GM21360 (cell line): ENCODE measurements around the gene POLE.

Experiments used
- ATAC-seq: cut with Tn5 transposase; IDR thresholded peaks from one replicate; pipeline ENCODE4 v1.9.1; 2021; ENCODE audit warnings: mild to moderate bottlenecking, moderate library complexity; ENCODE audit not compliant: unreplicated experiment

POLE gene

GRCh38 chr12:132658149-132658894 is 28.8 kb downstream of the POLE start:
- ATAC-seq, result no peak

- no peak for ATAC-seq
Observed at GRCh38 chr12:132657004-132657727, 30.0 kb downstream of the POLE start.

GRCh38 chr12:132653567-132654290 is 33.4 kb downstream of the POLE start:
- ATAC-seq, result no peak

GRCh38 chr12:132651444-132652100 is 35.6 kb downstream of the POLE start:
- no peak for ATAC-seq

GRCh38 chr12:132649226-132649945 is 37.8 kb downstream of the POLE start:
- ATAC-seq, result no peak

- no peak for ATAC-seq
Observed at GRCh38 chr12:132648616-132649225, 38.4 kb downstream of the POLE start.

GRCh38 chr12:132647858-132648257 is 39.3 kb downstream of the POLE start:
- ATAC-seq, result no peak

GRCh38 chr12:132646850-132647249 is 40.3 kb downstream of the POLE start:
- ATAC-seq, result no peak

- ATAC-seq, result no peak
Observed at GRCh38 chr12:132642846-132643835, 44.0 kb downstream of the POLE start.

GRCh38 chr12:132641811-132642650 is 45.1 kb downstream of the POLE start:
- no peak for ATAC-seq

- no peak for ATAC-seq
Observed at GRCh38 chr12:132640936-132641335, 46.2 kb downstream of the POLE start.

GRCh38 chr12:132639956-132640520 is 47.1 kb downstream of the POLE start:
- ATAC-seq, result no peak

- no peak for ATAC-seq
Observed at GRCh38 chr12:132638541-132639408, 48.4 kb downstream of the POLE start.

- ATAC-seq, result no peak
Observed at GRCh38 chr12:132637811-132638210, 49.3 kb downstream of the POLE start.

GRCh38 chr12:132635076-132635955 is 51.8 kb downstream of the POLE start:
- no peak for ATAC-seq
